ENCODE data around the gene SYT2.
"Not testable (repeated sequence)": the region's sequence is repeated elsewhere in the genome, so short reads cannot be mapped to it uniquely, and the experiment has no call there.

Gene SYT2

GRCh38 chr1:202587859-202588485, 122.3 kb downstream of the SYT2 start:
- no peak for DNase-seq

- no peak for DNase-seq
Observed at GRCh38 chr1:202586871-202587270, 123.4 kb downstream of the SYT2 start.

GRCh38 chr1:202586018-202586821, 124.0 kb downstream of the SYT2 start:
- DNase-seq, result no peak

GRCh38 chr1:202585590-202585933, 124.7 kb downstream of the SYT2 start:
- no peak for DNase-seq

GRCh38 chr1:202584707-202585589, 125.3 kb downstream of the SYT2 start:
- DNase-seq, result no peak

- not testable (repeated sequence) for DNase-seq
Observed at GRCh38 chr1:202582350-202582749, 127.9 kb downstream of the SYT2 start.

GRCh38 chr1:202580619-202581018, 129.6 kb downstream of the SYT2 start:
- no peak for DNase-seq

- DNase-seq, result no peak
Observed at GRCh38 chr1:202579806-202580205, 130.4 kb downstream of the SYT2 start.

- DNase-seq, result no peak
Observed at GRCh38 chr1:202578565-202578964, 131.7 kb downstream of the SYT2 start.

- no peak for DNase-seq
Observed at GRCh38 chr1:202578001-202578504, 132.2 kb downstream of the SYT2 start.

GRCh38 chr1:202577381-202577780, 132.9 kb downstream of the SYT2 start:
- DNase-seq, result no peak

- DNase-seq, result no peak
Observed at GRCh38 chr1:202576816-202577215, 133.4 kb downstream of the SYT2 start.

- DNase-seq, result no peak
Observed at GRCh38 chr1:202575918-202576653, 134.2 kb downstream of the SYT2 start.

- DNase-seq, result no peak
Observed at GRCh38 chr1:202572867-202573266, 137.4 kb downstream of the SYT2 start.

- DNase-seq, result no peak
Observed at GRCh38 chr1:202571719-202572339, 138.4 kb downstream of the SYT2 start.

- DNase-seq, result no peak
Observed at GRCh38 chr1:202569393-202570322, 140.6 kb downstream of the SYT2 start.

GRCh38 chr1:202568826-202569225, 141.4 kb downstream of the SYT2 start:
- DNase-seq, result no peak

GRCh38 chr1:202568410-202568809, 141.8 kb downstream of the SYT2 start:
- no peak for DNase-seq

GRCh38 chr1:202567738-202568137, 142.5 kb downstream of the SYT2 start:
- DNase-seq, result no peak

- DNase-seq, result no peak
Observed at GRCh38 chr1:202565890-202566602, 144.2 kb downstream of the SYT2 start.
